Smooth muscle cell (in vitro differentiated cells): ENCODE data around the gene RBM6. TPM values are rescaled to one million over a fixed set of nuclear protein-coding genes. Genes with fewer than 3 reads are reported as not detected.
A peak's percentile ranks its signal among the peaks of the same experiment; 100 is the strongest.

Experiments used
- DNase-seq: peaks from one replicate; lab custom pipeline; 2025; ENCODE audit not compliant: unreplicated experiment; lab: John Stamatoyannopoulos, UW
- H2AFZ ChIP-seq: fragments of 200-600 bp; sonication (generic); 2 replicates; pipeline ENCODE4 v1.6.0; 2016; ENCODE audit warnings: antibody characterized with exemption, low read depth, mild to moderate bottlenecking
- H3F3A ChIP-seq: fragments of 200-600 bp; sonication (generic); 2 replicates; pipeline ENCODE4 v1.6.0; 2017; ENCODE audit warnings: antibody characterized with exemption, low read depth
- H3K27ac ChIP-seq: fragments of 200-600 bp; sonication (generic); 2 replicates; pipeline ENCODE4 v1.5.1; 2016; ENCODE audit warnings: low read depth, mild to moderate bottlenecking
- H3K27me3 ChIP-seq: fragments of 200-600 bp; sonication (generic); 2 replicates; pipeline ENCODE4 v1.6.1; 2016; ENCODE audit warnings: low read depth, mild to moderate bottlenecking
- H3K36me3 ChIP-seq: fragments of 200-600 bp; sonication (generic); 2 replicates; pipeline ENCODE4 v1.5.1; 2016; ENCODE audit warnings: low read depth
- H3K4me1 ChIP-seq: fragments of 200-600 bp; sonication (generic); 2 replicates; pipeline ENCODE4 v1.5.1; 2016; ENCODE audit warnings: low read depth
- H3K4me2 ChIP-seq: fragments of 200-600 bp; sonication (generic); 2 replicates; pipeline ENCODE4 v1.6.0; 2016; ENCODE audit warnings: mild to moderate bottlenecking
- H3K4me3 ChIP-seq: fragments of 200-600 bp; sonication (generic); 2 replicates; pipeline ENCODE4 v1.5.1; 2016; ENCODE audit warnings: mild to moderate bottlenecking
- H3K79me2 ChIP-seq: fragments of 200-600 bp; sonication (generic); 2 replicates; pipeline ENCODE4 v1.6.0; 2016; ENCODE audit warnings: low read depth, mild to moderate bottlenecking
- H3K9ac ChIP-seq: fragments of 200-600 bp; sonication (generic); 2 replicates; pipeline ENCODE4 v1.6.0; 2016; ENCODE audit warnings: low read depth
- H3K9me3 ChIP-seq: fragments of 200-600 bp; sonication (generic); replicated peaks from 2 replicates; pipeline ENCODE4 v1.5.1; 2016; ENCODE audit warnings: low read depth
- H4K20me1 ChIP-seq: fragments of 200-600 bp; sonication (generic); 2 replicates; pipeline ENCODE4 v1.6.0; 2016; ENCODE audit warnings: low read depth
- WGBS: methylation state at CpG from one replicate; pipeline ENCODE4 v1.1.7; 2016; ENCODE audit warnings: low lambda C conversion rate; 5-methylcytosine and 5-hydroxymethylcytosine counted together
- polyA plus RNA-seq: library from polyadenylated mRNA; unstranded; fragments of >200 nt; fragmentation: Nextera tagmentation; extraction: Ambion mirVana; gene quantifications from 2 replicates; pipeline ENCODE4 v1.2.1, GENCODE V29; 2016
- total RNA-seq: library from RNA; depleted of rRNA; stranded (reverse); fragments of >200 nt; gene quantifications from 2 replicates; pipeline ENCODE4 v1.2.3, GENCODE V29; 2014
- TF ChIP-seq, protein P1 (sequence below): fragments of 200-600 bp; sonication (generic); IDR thresholded peaks from 2 replicates; pipeline ENCODE4 v1.5.1; 2017; ENCODE audit warnings: borderline replicate concordance, mild to moderate bottlenecking, antibody characterized with exemption; ENCODE audit not compliant: insufficient read depth, poor library complexity, severe bottlenecking

The RBM6 gene
- total and polyA plus RNA-seq, 2 experiments from 2014 or later, result 41.7 to 45.6 TPM

DNA sequence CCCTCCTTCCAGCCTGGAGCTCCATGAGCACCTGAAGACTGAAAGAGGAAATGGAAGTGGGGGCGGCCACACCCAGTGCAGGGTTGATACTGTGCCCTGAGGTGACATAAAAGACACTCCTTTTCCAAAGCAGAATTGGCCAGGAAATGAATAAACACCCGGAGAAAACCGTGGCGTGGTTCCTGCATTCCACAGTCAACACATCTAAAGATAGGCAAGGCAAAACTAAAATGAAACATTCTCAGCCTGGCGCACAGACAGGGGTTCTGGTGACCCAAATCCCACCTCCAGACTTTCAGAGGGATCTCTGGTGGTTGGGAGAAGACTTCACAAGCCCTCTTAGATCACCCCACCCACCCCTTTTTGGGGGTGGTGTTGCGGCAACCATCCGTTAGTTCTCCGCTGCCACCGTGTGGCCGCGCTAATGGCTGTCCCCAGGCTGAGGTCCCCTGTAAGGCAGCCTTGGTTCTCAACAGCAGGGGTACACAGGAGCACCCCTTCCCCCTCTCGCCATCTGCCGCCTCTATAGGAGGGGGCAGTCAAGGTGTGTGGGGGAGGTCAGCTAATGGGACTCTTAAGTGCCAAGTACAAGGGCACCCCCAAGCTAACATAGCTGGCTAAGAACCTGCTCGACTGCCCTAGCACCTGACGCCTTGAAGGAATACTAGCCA, 33.7 kb upstream of the RBM6 start:
- 22% methylated on average over 15 of the region's 15 CpGs for WGBS
- Histone ChIP-seq H3F3A (peaks cover 5% of the 10 kb centered on the region), H3K4me1 (peaks cover 10% of the 10 kb centered on the region), H3K79me2 (no peaks in the 10 kb centered on the region), H3K9ac (no peak overlapping the region), H3K36me3 (no peaks in the 10 kb centered on the region), H3K27ac (no peak overlapping the region), H3K9me3 (no peaks in the 10 kb centered on the region), H2AFZ (peak overlapping the region; percentile 91), H3K4me3 (peak overlapping the region; percentile 43), H3K4me2 (peak overlapping the region; percentile 87), H3K27me3 (no peaks in the 10 kb centered on the region), H4K20me1 (no peaks in the 10 kb centered on the region)
- TF ChIP-seq, protein P1, sequence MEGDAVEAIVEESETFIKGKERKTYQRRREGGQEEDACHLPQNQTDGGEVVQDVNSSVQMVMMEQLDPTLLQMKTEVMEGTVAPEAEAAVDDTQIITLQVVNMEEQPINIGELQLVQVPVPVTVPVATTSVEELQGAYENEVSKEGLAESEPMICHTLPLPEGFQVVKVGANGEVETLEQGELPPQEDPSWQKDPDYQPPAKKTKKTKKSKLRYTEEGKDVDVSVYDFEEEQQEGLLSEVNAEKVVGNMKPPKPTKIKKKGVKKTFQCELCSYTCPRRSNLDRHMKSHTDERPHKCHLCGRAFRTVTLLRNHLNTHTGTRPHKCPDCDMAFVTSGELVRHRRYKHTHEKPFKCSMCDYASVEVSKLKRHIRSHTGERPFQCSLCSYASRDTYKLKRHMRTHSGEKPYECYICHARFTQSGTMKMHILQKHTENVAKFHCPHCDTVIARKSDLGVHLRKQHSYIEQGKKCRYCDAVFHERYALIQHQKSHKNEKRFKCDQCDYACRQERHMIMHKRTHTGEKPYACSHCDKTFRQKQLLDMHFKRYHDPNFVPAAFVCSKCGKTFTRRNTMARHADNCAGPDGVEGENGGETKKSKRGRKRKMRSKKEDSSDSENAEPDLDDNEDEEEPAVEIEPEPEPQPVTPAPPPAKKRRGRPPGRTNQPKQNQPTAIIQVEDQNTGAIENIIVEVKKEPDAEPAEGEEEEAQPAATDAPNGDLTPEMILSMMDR, result peak; percentile 51
- no peak for DNase-seq

DNA sequence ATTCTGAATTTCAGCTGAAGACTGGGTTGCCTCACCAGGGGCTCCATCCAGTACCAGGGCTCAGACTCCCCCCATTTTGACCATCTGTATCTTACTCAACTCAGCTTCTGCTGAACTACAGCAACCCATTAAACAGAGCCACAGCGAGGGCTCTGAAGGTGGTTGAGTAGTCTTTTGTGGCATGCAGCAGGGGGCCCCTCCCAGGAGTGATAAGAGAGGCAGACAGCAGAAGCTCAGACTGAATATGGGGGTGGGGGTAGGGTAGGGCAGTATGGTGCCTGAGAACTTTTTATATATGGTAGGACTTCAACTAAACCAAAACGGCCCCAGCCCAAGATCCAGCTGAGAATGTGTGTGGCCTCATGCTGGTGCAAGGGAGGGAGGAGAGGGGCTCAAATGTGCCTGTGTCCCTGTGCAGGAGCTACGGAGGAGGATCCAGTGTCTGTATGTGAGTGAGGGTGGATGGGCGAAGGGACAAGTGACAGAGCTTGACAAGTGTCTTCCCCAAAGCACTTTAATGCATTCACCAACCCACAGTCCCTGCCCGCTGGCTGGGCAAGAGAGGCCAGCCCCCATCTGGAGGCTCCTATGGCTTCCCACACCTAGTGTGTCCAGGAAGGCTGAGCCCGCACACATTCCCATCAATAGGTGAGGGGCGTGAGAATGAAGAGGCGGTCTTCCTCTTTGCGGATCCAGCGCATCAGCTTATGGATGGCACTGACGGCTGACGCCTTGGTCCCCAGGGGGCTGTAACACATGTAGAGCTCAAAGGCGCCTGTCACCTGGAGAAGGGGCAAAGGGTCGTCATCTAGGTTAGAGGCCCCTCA, 31.4 kb upstream of the RBM6 start:
- Histone ChIP-seq H3K4me2 (no peak overlapping the region), H3K27me3 (no peaks in the 10 kb centered on the region), H3K36me3 (no peaks in the 10 kb centered on the region), H3K9ac (no peak overlapping the region), H3F3A (peaks cover 5% of the 10 kb centered on the region), H2AFZ (no peak overlapping the region), H3K27ac (no peak overlapping the region), H3K4me3 (no peak overlapping the region), H4K20me1 (no peaks in the 10 kb centered on the region), H3K79me2 (no peaks in the 10 kb centered on the region), H3K9me3 (no peaks in the 10 kb centered on the region), H3K4me1 (peaks cover 10% of the 10 kb centered on the region)
- 90% methylated on average over 14 of the region's 14 CpGs for WGBS
- no peak for DNase-seq
- TF ChIP-seq, protein P1, result no peak

DNA sequence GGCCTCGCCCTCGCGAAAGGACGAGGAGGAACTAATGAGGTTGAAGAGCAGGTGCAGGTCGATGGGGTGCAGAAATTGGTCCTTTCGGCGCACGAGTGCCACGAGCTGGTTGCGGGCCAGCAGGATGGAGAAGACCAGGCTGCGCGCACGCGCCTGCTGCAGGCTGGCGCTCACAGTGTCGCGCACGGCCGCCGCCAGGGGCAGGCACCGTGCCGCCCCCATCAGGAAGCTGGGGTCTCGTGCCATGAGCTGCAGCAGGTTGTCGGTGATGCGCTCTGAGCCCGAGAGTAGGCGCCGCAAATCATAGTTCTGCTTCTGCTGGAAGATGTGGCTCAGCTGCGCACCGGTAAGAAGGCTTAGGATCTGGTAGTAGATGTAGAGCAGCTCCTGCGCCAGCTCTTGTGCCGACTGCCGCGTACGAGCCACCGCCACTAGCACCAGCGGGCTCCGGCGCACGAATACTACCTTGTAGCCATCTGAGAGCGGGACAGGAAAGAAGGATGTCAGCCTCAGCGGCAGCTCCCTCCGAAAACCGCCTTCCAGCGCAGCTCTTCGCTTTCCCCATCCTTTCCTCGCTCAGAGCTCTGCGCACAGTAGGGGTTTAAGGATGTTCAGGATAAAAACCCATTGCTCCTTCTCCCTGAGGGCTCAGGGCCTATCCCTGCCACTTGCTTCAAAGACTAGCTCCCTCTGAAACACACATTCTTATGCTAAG, 29.4 kb upstream of the RBM6 start:
- TF ChIP-seq, protein P1, result no peak
- H3K27ac ChIP-seq, result no peak overlapping the region
- WGBS, result 51% methylated on average over 48 of the region's 48 CpGs
- DNase-seq, result no peak
- H4K20me1 ChIP-seq, result no peaks in the 10 kb centered on the region
- no peaks in the 10 kb centered on the region for H3K36me3 ChIP-seq
- H3K4me2 ChIP-seq, result no peak overlapping the region
- no peaks in the 10 kb centered on the region for H3K27me3 ChIP-seq
- no peak overlapping the region for H3K9ac ChIP-seq
- no peak overlapping the region for H3K4me3 ChIP-seq
- H3K4me1 ChIP-seq, result peaks cover 5% of the 10 kb centered on the region
- peaks cover 4% of the 10 kb centered on the region for H3F3A ChIP-seq
- H2AFZ ChIP-seq, result no peak overlapping the region
- H3K9me3 ChIP-seq, result no peaks in the 10 kb centered on the region
- H3K79me2 ChIP-seq, result no peaks in the 10 kb centered on the region
